IMR-90 (cell line): ENCODE measurements around the gene SEPSECS. TPM values are rescaled to one million over a fixed set of nuclear protein-coding genes. Genes with fewer than 3 reads are reported as not detected.

ENCODE experiments used
- ATAC-seq: fragments of 200-7000 bp; cut with Tn5 transposase; 2 replicates; pipeline ENCODE4 v1.9.1; 2020; ENCODE audit warnings: low read depth, mild to moderate bottlenecking, moderate library complexity
- Bru-seq: library from RNA; stranded (reverse); fragments of 400-500 nt; gene quantifications from one replicate; lab custom pipeline; 2021; lab: Mats Ljungman, UMichigan
- BruChase-seq, 2 experiments: library from RNA; stranded (reverse); fragments of 400-500 nt; gene quantifications; one replicate each; lab custom pipeline; 2021; lab: Mats Ljungman, UMichigan
- BruUV-seq: library from RNA; stranded (reverse); fragments of 400-500 nt; replicated peaks from 2 replicates; lab custom pipeline; 2021; lab: Mats Ljungman, UMichigan
- CTCF ChIA-PET: fragments of 300-600 bp; formaldehyde crosslinking; extraction: SDS; loops from one replicate; lab custom pipeline; 2021; ENCODE audit warnings: antibody characterized with exemption; lab: Yijun Ruan, JAX
- POLR2A ChIA-PET: fragments of 300-600 bp; sonication (Branson Sonifier 250); formaldehyde crosslinking; loops from one replicate; lab custom pipeline; 2022; ENCODE audit warnings: antibody characterized with exemption; ENCODE audit not compliant: unreplicated experiment; lab: Charles Lee
- DNase-seq: peaks from one replicate; pipeline ENCODE4 v3.0.0; 2013
- H2AFZ ChIP-seq: replicated peaks from 2 replicates; pipeline ENCODE3; 2013; ENCODE audit warnings: low read length, mild to moderate bottlenecking; ENCODE audit not compliant: poor library complexity
- H2AK5ac ChIP-seq: 2 replicates; pipeline ENCODE4 v1.6.1; 2013; ENCODE audit warnings: low read depth, low read length, inconsistent platforms
- H2AK9ac ChIP-seq: replicated peaks from 2 replicates; pipeline ENCODE3; 2013; ENCODE audit warnings: mild to moderate bottlenecking, low read depth, low read length, moderate library complexity; ENCODE audit not compliant: poor library complexity
- H2BK120ac ChIP-seq: 2 replicates; pipeline ENCODE4 v1.6.1; 2013; ENCODE audit warnings: low read depth, low read length, inconsistent platforms
- H2BK15ac ChIP-seq: 3 replicates; pipeline ENCODE4 v1.6.1; 2013; ENCODE audit warnings: low read depth, low read length, inconsistent platforms
- H2BK20ac ChIP-seq: 2 replicates; pipeline ENCODE4 v1.6.1; 2013; ENCODE audit warnings: low read depth, mild to moderate bottlenecking, inconsistent platforms, low read length, moderate library complexity
- H2BK5ac ChIP-seq: 2 replicates; pipeline ENCODE4 v1.6.1; 2013; ENCODE audit warnings: mild to moderate bottlenecking, low read depth, low read length, inconsistent platforms; ENCODE audit not compliant: poor library complexity, severe bottlenecking
- H3K14ac ChIP-seq: replicated peaks from 2 replicates; pipeline ENCODE4 v1.6.1; 2013; ENCODE audit warnings: low read depth, low read length, inconsistent platforms
- H3K18ac ChIP-seq: 2 replicates; pipeline ENCODE4 v1.6.1; 2013; ENCODE audit warnings: low read depth, low read length, control low read depth
- H3K23ac ChIP-seq: 2 replicates; pipeline ENCODE4 v1.6.1; 2013; ENCODE audit warnings: low read depth, low read length, inconsistent platforms
- H3K27ac ChIP-seq: 2 replicates; pipeline ENCODE4 v1.5.1; 2013; ENCODE audit warnings: mild to moderate bottlenecking, control low read depth, low read length; ENCODE audit not compliant: insufficient read depth
- H3K27me3 ChIP-seq: 2 replicates; pipeline ENCODE4 v1.6.1; 2013; ENCODE audit warnings: low read length; ENCODE audit not compliant: control insufficient read depth, insufficient read depth
- H3K36me3 ChIP-seq: 2 replicates; pipeline ENCODE4 v1.6.1; 2013; ENCODE audit warnings: low read length, mixed read lengths; ENCODE audit not compliant: control insufficient read depth, insufficient read depth
- H3K4ac ChIP-seq: 2 replicates; pipeline ENCODE4 v1.6.1; 2013; ENCODE audit warnings: low read depth, low read length, inconsistent platforms
- H3K4me1 ChIP-seq: 2 replicates; pipeline ENCODE4 v1.6.1; 2013; ENCODE audit warnings: low read length, mixed read lengths; ENCODE audit not compliant: control insufficient read depth, insufficient read depth
- H3K4me2 ChIP-seq: 2 replicates; pipeline ENCODE4 v1.6.1; 2013; ENCODE audit warnings: low read depth, mild to moderate bottlenecking, control low read depth, low read length, moderate library complexity
- H3K4me3 ChIP-seq: 2 replicates; pipeline ENCODE4 v1.5.1; 2013; ENCODE audit warnings: low read depth, mild to moderate bottlenecking, control low read depth, low read length, moderate library complexity; ENCODE audit not compliant: insufficient read depth
- H3K56ac ChIP-seq: 2 replicates; pipeline ENCODE4 v1.6.1; 2013; ENCODE audit warnings: low read length, inconsistent platforms; ENCODE audit not compliant: insufficient read depth; ENCODE audit errors: extremely low read depth
- H3K79me1 ChIP-seq, 2 experiments: 2 replicates each; pipeline ENCODE4 v1.6.1; 2013; ENCODE audit warnings: low read length in 2 of 2, inconsistent platforms in 1 of 2, low read depth in 1 of 2
- H3K9ac ChIP-seq: 2 replicates; pipeline ENCODE4 v1.6.1; 2013; ENCODE audit warnings: low read depth, low read length, control low read depth
- H3K9me1 ChIP-seq: 2 replicates; pipeline ENCODE4 v1.6.1; 2013; ENCODE audit warnings: low read length, inconsistent platforms; ENCODE audit not compliant: insufficient read depth
- H3K9me3 ChIP-seq: 2 replicates; pipeline ENCODE4 v1.6.1; 2013; ENCODE audit warnings: low read length; ENCODE audit not compliant: control insufficient read depth, insufficient read depth
- H4K20me1 ChIP-seq: 2 replicates; pipeline ENCODE4 v1.6.1; 2013; ENCODE audit warnings: low read length, inconsistent platforms; ENCODE audit not compliant: insufficient read depth
- H4K5ac ChIP-seq: 2 replicates; pipeline ENCODE4 v1.6.1; 2013; ENCODE audit warnings: mild to moderate bottlenecking, low read depth, low read length, control low read depth
- H4K8ac ChIP-seq, 2 experiments: 2 replicates each; pipeline ENCODE4 v1.6.1; 2013; ENCODE audit warnings: low read depth in 2 of 2, low read length in 2 of 2, control low read depth in 1 of 2, inconsistent platforms in 1 of 2
- H4K91ac ChIP-seq: 2 replicates; pipeline ENCODE4 v1.6.1; 2013; ENCODE audit warnings: low read depth, low read length, inconsistent platforms; ENCODE audit not compliant: insufficient read depth
- CHD1 ChIP-seq: IDR thresholded peaks from 2 replicates; pipeline ENCODE4 v1.6.1; 2012; ENCODE audit warnings: low read depth, low read length, improper control_type of control experiment
- MAFK ChIP-seq: IDR thresholded peaks from 2 replicates; pipeline ENCODE4 v1.6.1; 2012; ENCODE audit warnings: low read depth, low read length, improper control_type of control experiment
- MXI1 ChIP-seq: IDR thresholded peaks from 2 replicates; pipeline ENCODE4 v1.6.1; 2012; ENCODE audit warnings: low read depth, mild to moderate bottlenecking, low read length, moderate library complexity, borderline replicate concordance
- NFE2L2 ChIP-seq: fragments of 150-350 bp; IDR thresholded peaks from 2 replicates; pipeline ENCODE4 v1.6.1; 2016; ENCODE audit warnings: low read depth, mild to moderate bottlenecking, low read length
- POLR2A ChIP-seq: IDR thresholded peaks from 2 replicates; pipeline ENCODE4 v1.6.1; 2012; ENCODE audit warnings: mild to moderate bottlenecking, low read depth, low read length
- RCOR1 ChIP-seq: IDR thresholded peaks from 2 replicates; pipeline ENCODE4 v1.6.1; 2012; ENCODE audit warnings: mild to moderate bottlenecking, low read length, improper control_type of control experiment; ENCODE audit not compliant: insufficient replicate concordance
- SMC3 ChIP-seq: fragments of 150-350 bp; IDR thresholded peaks from 2 replicates; pipeline ENCODE4 v1.6.1; 2016; ENCODE audit warnings: low read depth, mild to moderate bottlenecking, antibody characterized with exemption, low read length, moderate library complexity
- WGBS, 2 experiments: methylation state at CpG; one replicate each; pipeline versions ENCODE4 v1.1.5 to v1.1.7; 2013; ENCODE audit warnings: missing lambda C conversion rate in 2 of 2; ENCODE audit not compliant: insufficient read length in 1 of 2; ENCODE audit errors: extremely low coverage in 2 of 2; 5-methylcytosine and 5-hydroxymethylcytosine counted together
- dilution Hi-C: fragments of 300-500 bp; cut with HindIII; formaldehyde crosslinking; loops from one replicate; pipeline ENCODE4 v1.14.3; 2018; ENCODE audit warnings: low sequenced_read_pairs; ENCODE audit not compliant: unreplicated experiment
- in situ Hi-C: fragments of 300-500 bp; cut with MboI; formaldehyde crosslinking; loops from 3 replicates; pipeline ENCODE4 v1.14.3; 2019; ENCODE audit warnings: low sequenced_read_pairs, inconsistent platforms, mixed read lengths
- intact Hi-C: fragments of 100-400 bp; cut with micrococcal nuclease; formaldehyde crosslinking; loops from 2 replicates; pipeline ENCODE4 v1.10.0; 2022
- long read RNA-seq: library from polyadenylated mRNA; unstranded; transcript quantifications from one replicate; pipeline ENCODE4 v2.0.0, GENCODE V29; 2021; ENCODE audit not compliant: unreplicated experiment
- polyA plus RNA-seq, 3 experiments: library from polyadenylated mRNA; depleted of rRNA; stranded (reverse); fragments of >200 nt; gene quantifications; 2 replicates each; pipeline ENCODE4 v1.2.3, GENCODE V29; 2012; ENCODE audit warnings: low replicate concordance in 1 of 3
- total RNA-seq: library from RNA; depleted of rRNA; stranded (reverse); fragments of >200 nt; gene quantifications from 2 replicates; pipeline ENCODE4 v1.2.3, GENCODE V29; 2012; rRNA removed
- TF ChIP-seq, protein P1 (sequence below): conservative IDR thresholded peaks from 2 replicates; pipeline ENCODE4 v1.5.1; 2012; ENCODE audit warnings: mild to moderate bottlenecking, low read depth, low read length, improper control_type of control experiment
- TF ChIP-seq, protein P2 (sequence below): fragments of 150-350 bp; IDR thresholded peaks from 2 replicates; pipeline ENCODE4 v1.6.1; 2016; ENCODE audit warnings: low read depth, mild to moderate bottlenecking, low read length, moderate library complexity, borderline replicate concordance
- TF ChIP-seq, protein P3 (sequence below): fragments of 150-350 bp; IDR thresholded peaks from 2 replicates; pipeline ENCODE4 v1.6.1; 2017; ENCODE audit warnings: mild to moderate bottlenecking, antibody characterized with exemption, low read length, low read depth

SEPSECS gene
- total RNA-seq (5.0 and 6.7 TPM in 2 replicates), polyA plus RNA-seq (2012; rRNA removed) (1.2 and 1.7 TPM in 2 replicates), Bru-seq, nascent RNA (percentile 48 among the genes with signal in this experiment), BruChase-seq, experiment 1, labeled RNA remaining after a 6-hour chase (percentile 45 among the genes with signal in this experiment), BruChase-seq, experiment 2, labeled RNA remaining after a 2-hour chase (percentile 53 among the genes with signal in this experiment)
- polyA plus RNA-seq (2012; cell fraction: cytosol; rRNA removed), result 0.25 and 0.35 TPM in 2 replicates
- polyA plus RNA-seq (2012; cell fraction: nucleus; rRNA removed; ENCODE audit: low replicate concordance), result 0.54 and 4.7 TPM in 2 replicates
- long read RNA-seq, partial matches to known transcripts, result 0 of 2 reads
- long read RNA-seq, other reads (novel, unspliced or antisense), result 1 of 2 reads

DNA sequence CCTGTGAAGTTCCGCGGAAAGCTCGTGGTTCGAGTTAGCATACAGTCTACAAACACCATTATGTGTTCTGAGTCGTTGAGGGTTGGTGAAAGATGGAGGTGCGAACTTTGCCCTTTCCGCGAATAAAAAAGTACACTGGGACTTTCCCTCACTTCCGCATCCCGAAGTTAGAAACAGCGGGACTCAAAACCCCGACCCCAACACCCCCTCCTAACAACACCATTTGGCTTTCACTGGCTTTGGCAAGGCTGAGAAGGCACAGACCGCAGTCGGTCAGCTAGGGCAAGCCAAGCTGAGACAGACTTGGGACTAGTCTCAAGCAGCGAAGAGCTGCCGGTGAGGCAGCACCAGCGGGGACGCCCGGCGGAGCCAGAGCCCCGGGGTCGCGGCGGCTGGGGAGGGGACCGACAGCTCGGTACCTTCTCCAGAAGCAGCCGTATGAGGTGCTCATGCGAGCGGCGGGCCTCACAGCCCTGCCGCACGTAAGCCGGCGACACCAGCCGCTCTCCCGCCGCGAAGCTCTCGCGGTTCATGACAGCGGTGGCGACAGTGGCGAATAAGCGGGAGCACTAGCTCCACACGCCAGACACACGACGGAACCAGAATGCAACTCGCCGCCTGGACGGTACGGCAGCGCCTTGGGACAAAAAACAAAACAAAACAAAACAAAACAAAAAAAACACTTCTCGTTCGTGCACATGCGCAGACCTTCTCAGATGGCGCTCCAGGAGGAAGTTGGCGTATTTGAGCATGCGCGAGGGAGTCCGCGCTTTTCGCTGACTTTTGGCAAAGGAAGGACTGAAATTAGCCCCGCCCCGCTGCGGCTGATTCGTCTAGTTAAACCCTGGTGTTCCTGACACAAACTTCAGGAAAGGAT lies at the start of gene SEPSECS:
SEPSECS (minus strand) TSS at position 613 of the 877 bp plus-strand sequence; CDS start at position 533, 80 bp downstream.
- Histone ChIP-seq H3K4me3 (peak within 1 kb of the TSS; percentile 66), H2BK120ac (peak within 1 kb of the TSS; percentile 80), H3K9me3 (no peaks in the 10 kb centered on the region), H3K4me2 (peak within 1 kb of the TSS; percentile 80), H2BK15ac (peak within 1 kb of the TSS; percentile 17; the same call in 1 of the 3 replicates), H3K36me3 (no peaks in the 10 kb centered on the region), H3K27ac (peak within 1 kb of the TSS; percentile 81), H2BK5ac (peak within 1 kb of the TSS; percentile 87), H2BK20ac (no peak within 1 kb of the TSS), H3K56ac (peak within 1 kb of the TSS; percentile 64), H3K4ac (peak within 1 kb of the TSS; percentile 80), H4K8ac (peak within 1 kb of the TSS; percentile 34 to 95), H4K5ac (peak within 1 kb of the TSS; percentile 86), H3K14ac (peak within 1 kb of the TSS; percentile 86), H3K79me1 (peaks cover 3 to 13% of the 10 kb centered on the region in 2 experiments; a peak in 3 of 4 replicates), H2AK9ac (peak within 1 kb of the TSS; percentile 63), H3K9ac (peak within 1 kb of the TSS; percentile 85), H3K18ac (peak within 1 kb of the TSS; percentile 42), H3K27me3 (no peaks in the 10 kb centered on the region), H3K23ac (peak within 1 kb of the TSS; percentile 59), H2AK5ac (peak within 1 kb of the TSS; percentile 81; the same call in 1 of the 2 replicates), H4K91ac (peak within 1 kb of the TSS; percentile 93), H3K9me1 (no peaks in the 10 kb centered on the region; the same call in 1 of the 2 replicates), H3K4me1 (peaks cover 2% of the 10 kb centered on the region; the same call in 1 of the 2 replicates), H4K20me1 (no peaks in the 10 kb centered on the region), H2AFZ (peak within 1 kb of the TSS; percentile 96)
- DNase-seq (peak; percentile 95), ATAC-seq (peak; percentile 87)
- POLR2A ChIA-PET, result interaction anchor here (0.6 kb wide), 1 partner anchor 99 kb away, joined by 3 read pairs; no protein-coding TSS in a partner anchor
- intact Hi-C loops (loop anchor here (1.0 to 2.0 kb wide), 2 partner anchors 152 to 207 kb away; partner anchors contain the start of gene ZCCHC4), in situ Hi-C loops (no loop called here), dilution Hi-C loops (no loop called here)
- no TSS peak for BruUV-seq
- 1% methylated on average over 26 of the region's 66 CpGs; no CpG with 5 or more reads in 1 of the 2 experiments for whole genome bisulfite sequencing, 2 experiments
- CTCF ChIA-PET, result no interaction called here
- no peak for TF ChIP-seq SMC3
- TF ChIP-seq NFE2L2, result no peak
- TF ChIP-seq MAFK, result peak; percentile 59
- TF ChIP-seq, protein P1, sequence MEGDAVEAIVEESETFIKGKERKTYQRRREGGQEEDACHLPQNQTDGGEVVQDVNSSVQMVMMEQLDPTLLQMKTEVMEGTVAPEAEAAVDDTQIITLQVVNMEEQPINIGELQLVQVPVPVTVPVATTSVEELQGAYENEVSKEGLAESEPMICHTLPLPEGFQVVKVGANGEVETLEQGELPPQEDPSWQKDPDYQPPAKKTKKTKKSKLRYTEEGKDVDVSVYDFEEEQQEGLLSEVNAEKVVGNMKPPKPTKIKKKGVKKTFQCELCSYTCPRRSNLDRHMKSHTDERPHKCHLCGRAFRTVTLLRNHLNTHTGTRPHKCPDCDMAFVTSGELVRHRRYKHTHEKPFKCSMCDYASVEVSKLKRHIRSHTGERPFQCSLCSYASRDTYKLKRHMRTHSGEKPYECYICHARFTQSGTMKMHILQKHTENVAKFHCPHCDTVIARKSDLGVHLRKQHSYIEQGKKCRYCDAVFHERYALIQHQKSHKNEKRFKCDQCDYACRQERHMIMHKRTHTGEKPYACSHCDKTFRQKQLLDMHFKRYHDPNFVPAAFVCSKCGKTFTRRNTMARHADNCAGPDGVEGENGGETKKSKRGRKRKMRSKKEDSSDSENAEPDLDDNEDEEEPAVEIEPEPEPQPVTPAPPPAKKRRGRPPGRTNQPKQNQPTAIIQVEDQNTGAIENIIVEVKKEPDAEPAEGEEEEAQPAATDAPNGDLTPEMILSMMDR, result no peak
- TF ChIP-seq POLR2A, result peak; percentile 63; the same call in 1 of the 2 replicates
- TF ChIP-seq, protein P2, sequence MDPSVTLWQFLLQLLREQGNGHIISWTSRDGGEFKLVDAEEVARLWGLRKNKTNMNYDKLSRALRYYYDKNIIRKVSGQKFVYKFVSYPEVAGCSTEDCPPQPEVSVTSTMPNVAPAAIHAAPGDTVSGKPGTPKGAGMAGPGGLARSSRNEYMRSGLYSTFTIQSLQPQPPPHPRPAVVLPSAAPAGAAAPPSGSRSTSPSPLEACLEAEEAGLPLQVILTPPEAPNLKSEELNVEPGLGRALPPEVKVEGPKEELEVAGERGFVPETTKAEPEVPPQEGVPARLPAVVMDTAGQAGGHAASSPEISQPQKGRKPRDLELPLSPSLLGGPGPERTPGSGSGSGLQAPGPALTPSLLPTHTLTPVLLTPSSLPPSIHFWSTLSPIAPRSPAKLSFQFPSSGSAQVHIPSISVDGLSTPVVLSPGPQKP, result no peak
- no peak for TF ChIP-seq MXI1
- no peak for TF ChIP-seq CHD1
- TF ChIP-seq RCOR1, result no peak
- TF ChIP-seq, protein P3, sequence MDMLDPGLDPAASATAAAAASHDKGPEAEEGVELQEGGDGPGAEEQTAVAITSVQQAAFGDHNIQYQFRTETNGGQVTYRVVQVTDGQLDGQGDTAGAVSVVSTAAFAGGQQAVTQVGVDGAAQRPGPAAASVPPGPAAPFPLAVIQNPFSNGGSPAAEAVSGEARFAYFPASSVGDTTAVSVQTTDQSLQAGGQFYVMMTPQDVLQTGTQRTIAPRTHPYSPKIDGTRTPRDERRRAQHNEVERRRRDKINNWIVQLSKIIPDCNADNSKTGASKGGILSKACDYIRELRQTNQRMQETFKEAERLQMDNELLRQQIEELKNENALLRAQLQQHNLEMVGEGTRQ, result 0 out of 2 replicates have a peak, but pooled peaks have one; percentile 5
